Stimulated activated naive B cell treated with anti-CD40 and anti-IgM and Interleukin-4, amounts not matched to agents 10 μg/mL and 1 μg/mL and 100 μg/mL, for 72 hours (primary cell): ENCODE measurements around the gene TGFBR3L.
A peak's percentile ranks its signal among the peaks of the same experiment; 100 is the strongest.

Source experiments
- ATAC-seq, 2 donors: fragments of 150-1000 bp; cut with Tn5 transposase; replicated peaks; 2 replicates each; pipeline ENCODE4 v1.10.0; 2021; ENCODE audit warnings: moderate library complexity in 1 of 2
- DNase-seq: peaks from one replicate; pipeline ENCODE4 v3.0.0; 2021
- H3K27ac Mint-ChIP-seq: one replicate; pipeline ENCODE4 v1.8.0; 2022; ENCODE audit warnings: mild to moderate bottlenecking, mixed read lengths
- H3K27me3 Mint-ChIP-seq, 2 donors: one replicate each; pipeline ENCODE4 v1.8.0; 2022; ENCODE audit warnings: mixed read lengths in 2 of 2
- H3K36me3 Mint-ChIP-seq, 2 donors: one replicate each; pipeline ENCODE4 v1.8.0; 2022; ENCODE audit warnings: mixed read lengths in 2 of 2, mild to moderate bottlenecking in 1 of 2
- H3K4me1 Mint-ChIP-seq, 2 donors: one replicate each; pipeline ENCODE4 v1.8.0; 2022; ENCODE audit warnings: mixed read lengths in 2 of 2, mild to moderate bottlenecking in 1 of 2
- H3K4me3 Mint-ChIP-seq, 2 donors: one replicate each; pipeline ENCODE4 v1.8.0; 2022; ENCODE audit warnings: mild to moderate bottlenecking in 2 of 2, mixed read lengths in 2 of 2, moderate library complexity in 1 of 2
- H3K9me3 Mint-ChIP-seq, 2 donors: one replicate each; pipeline ENCODE4 v1.8.0; 2022; ENCODE audit warnings: mixed read lengths in 2 of 2, mild to moderate bottlenecking in 1 of 2

Gene TGFBR3L

DNA sequence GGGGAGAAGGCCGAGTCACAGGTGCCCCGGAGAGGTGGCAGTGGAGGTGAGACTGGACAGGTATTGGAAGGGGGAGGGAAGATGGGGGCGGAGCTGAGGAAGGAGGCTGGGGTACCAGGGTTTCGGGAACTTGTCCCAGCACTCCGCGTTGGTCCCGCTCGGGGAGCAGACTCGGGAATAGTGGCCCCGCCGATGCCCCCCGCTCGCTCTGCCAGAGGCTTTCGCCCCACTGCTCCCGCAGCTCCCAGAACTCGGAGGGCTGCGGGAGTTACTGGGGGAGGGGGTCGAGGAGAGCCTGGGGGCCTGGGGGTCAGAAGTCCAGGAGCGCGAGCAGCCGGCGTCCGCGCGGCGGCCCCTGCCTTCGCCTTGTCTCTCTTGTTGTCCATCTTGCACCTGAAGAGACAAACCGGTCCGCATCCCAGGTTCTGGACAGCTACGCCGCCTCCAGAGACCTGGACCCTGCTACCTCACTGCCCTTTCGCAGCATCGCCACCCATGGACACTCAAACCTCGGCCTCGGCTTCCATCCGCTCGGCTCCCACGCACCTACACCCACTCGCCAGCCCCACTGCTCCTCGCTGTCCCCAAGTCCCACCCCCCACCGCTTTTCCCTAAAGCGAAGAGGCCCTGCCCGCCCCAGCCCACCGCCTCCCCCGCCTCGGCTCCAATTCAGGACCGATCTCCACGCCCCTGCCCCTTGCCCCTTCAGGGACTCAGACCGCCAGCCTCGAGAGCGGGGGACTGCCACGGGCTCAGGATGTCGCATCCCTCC, 41.1 kb upstream of the TGFBR3L start:
- H3K27me3 Mint-ChIP-seq, result peaks cover 46 to 65% of the 10 kb centered on the region in 2 donors
- peaks cover 31 to 48% of the 10 kb centered on the region in 2 donors for H3K4me1 Mint-ChIP-seq
- H3K9me3 Mint-ChIP-seq, result peaks cover 5% of the 10 kb centered on the region in 2 donors
- peak overlapping the region; percentile 64 to 66 for H3K4me3 Mint-ChIP-seq
- no peaks in the 10 kb centered on the region for H3K36me3 Mint-ChIP-seq
- ATAC-seq (no peak), DNase-seq (no peak)
- no peak overlapping the region for H3K27ac Mint-ChIP-seq

DNA sequence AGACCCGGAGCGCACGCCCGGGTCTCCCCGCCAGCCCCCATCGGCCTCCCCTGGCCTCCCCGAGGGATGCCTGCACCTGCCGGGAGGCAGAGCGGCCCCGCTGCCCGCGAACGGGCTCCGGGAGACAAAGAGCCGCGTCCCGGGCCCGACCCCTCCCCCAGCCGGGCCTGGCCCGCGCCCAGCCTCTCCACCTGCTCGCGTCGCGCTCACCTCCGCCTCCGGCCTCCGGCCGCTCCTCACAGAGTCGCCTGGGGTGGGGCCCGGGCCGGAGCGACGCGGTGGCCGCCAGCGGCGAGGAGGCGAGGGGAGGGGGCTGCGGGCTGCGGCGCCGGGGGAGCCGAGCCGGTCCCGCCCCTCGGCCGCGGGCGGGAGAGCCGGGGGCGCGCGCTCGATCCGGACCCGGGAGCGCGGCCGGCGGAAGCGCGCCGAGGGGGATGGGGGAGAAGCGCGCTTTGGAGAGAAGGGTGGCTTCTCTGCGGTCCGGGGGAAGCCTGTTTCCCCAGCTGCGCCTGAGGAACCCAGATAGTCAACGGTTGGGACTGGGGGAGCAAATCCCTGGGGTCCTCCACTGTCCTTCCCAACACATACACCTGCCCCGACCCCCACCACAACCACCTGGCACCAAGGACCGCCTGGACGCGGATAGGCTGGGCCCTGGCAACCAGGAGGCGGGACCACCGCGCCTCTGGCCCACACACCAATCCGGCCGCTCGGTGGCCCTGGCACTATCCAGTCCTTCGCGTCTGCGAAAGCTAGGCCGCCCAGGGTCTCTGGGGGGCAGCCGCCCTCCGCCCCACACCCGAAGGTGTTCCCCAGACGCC, 40.3 kb upstream of the TGFBR3L start, which contains the start of gene PRR36:
TSS of gene PRR36 (minus strand) at position 315 of the 821 bp plus-strand sequence. CDS start 701 bp downstream, outside the sequence.
- no peak for ATAC-seq
- Mint-ChIP-seq H3K9me3 (peaks cover 5% of the 10 kb centered on the region in 2 donors), H3K27ac (peak within 1 kb of the TSS; percentile 20), H3K4me1 (peaks cover 26 to 40% of the 10 kb centered on the region in 2 donors), H3K27me3 (peaks cover 46 to 67% of the 10 kb centered on the region in 2 donors), H3K4me3 (peak within 1 kb of the TSS; percentile 70 to 77), H3K36me3 (no peaks in the 10 kb centered on the region)
- DNase-seq, result no peak

GRCh38 chr19:7874897-7875273, 39.7 kb upstream of the TGFBR3L start:
- Mint-ChIP-seq H3K27me3 (peaks cover 50 to 67% of the 10 kb centered on the region in 2 donors), H3K27ac (no peak overlapping the region), H3K36me3 (no peaks in the 10 kb centered on the region), H3K4me1 (peaks cover 24 to 36% of the 10 kb centered on the region in 2 donors), H3K4me3 (peak overlapping the region; percentile 70 to 77), H3K9me3 (peaks cover 5% of the 10 kb centered on the region in 2 donors)
- DNase-seq (no peak), ATAC-seq (no peak)

DNA sequence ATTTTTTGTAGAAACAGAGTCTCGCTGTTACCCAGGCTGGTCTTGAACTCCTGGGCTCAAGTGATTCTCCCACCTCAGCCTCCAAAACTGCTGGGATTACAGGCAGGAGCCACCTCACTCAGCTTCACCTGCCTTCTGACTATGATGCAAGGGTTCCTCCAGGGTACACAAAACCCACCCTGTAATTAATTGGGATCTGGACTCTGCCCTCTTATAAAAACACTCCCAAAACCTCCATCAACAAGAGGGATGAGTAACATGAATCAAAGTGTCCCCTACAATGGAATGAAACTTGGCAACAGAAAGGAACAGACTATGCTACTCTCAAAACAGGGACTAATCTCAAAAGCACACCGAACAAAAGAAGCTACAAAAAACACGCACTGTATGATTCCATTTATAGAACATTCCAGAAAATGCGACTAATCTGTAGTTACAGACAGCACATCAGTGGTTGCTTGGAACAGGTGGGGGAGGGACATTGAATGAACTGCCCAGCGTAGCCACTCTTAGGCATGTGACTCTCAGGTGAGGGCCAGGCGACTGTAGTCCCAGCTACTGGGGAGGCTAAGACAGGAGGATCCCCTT, 37.3 kb upstream of the TGFBR3L start:
- Mint-ChIP-seq H3K4me3 (no peak overlapping the region), H3K27me3 (peaks cover 38 to 47% of the 10 kb centered on the region in 2 donors), H3K27ac (no peak overlapping the region), H3K36me3 (no peaks in the 10 kb centered on the region), H3K4me1 (peaks cover 7 to 15% of the 10 kb centered on the region in 2 donors), H3K9me3 (peaks cover 0 to 3% of the 10 kb centered on the region in 2 donors)
- DNase-seq, result no peak
- no peak for ATAC-seq

DNA sequence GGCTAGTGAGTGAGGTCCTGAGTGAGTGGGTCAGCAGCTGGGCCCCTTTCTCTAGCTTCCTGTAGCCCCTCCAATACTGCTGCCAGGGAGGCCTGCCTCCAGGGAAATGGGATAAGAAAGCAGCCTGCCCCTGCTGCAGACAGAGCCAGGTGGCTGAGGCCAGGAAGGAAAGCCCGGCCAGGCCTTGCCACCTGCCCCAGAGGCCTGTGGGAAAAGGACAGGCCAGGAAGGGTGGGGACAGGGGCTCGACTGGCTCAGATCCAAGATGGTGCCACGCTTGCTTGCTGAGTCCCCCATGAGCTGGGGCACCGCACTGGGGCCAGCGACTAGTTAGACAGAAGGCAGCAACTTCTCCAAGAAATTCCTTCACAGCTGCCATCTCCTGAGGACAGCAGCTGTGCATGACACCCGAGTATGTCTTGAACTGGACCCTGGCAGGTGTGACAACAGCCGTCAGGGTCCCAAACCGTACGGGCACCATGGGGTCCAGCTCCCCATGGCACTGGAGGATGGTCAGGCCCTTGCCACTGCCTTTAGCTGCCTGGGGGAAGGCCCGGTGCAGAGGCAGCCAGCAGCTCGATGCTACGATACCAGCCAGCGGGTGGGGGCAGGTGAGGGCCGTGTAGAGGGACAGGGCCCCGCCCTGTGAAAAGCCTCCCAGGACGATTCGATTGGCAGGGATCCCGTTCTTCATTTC, 35.4 kb upstream of the TGFBR3L start:
- Mint-ChIP-seq H3K4me3 (no peak overlapping the region), H3K36me3 (peaks cover 0 to 1% of the 10 kb centered on the region in 2 donors), H3K27me3 (peaks cover 32 to 38% of the 10 kb centered on the region in 2 donors), H3K9me3 (peaks cover 0 to 4% of the 10 kb centered on the region in 2 donors), H3K4me1 (peaks cover 3 to 5% of the 10 kb centered on the region in 2 donors), H3K27ac (no peak overlapping the region)
- no peak for ATAC-seq
- DNase-seq, result no peak

GRCh38 chr19:7879836-7880235, 34.8 kb upstream of the TGFBR3L start:
- no peak overlapping the region for H3K27ac Mint-ChIP-seq
- DNase-seq (no peak), ATAC-seq (no peak)
- H3K36me3 Mint-ChIP-seq, result peaks cover 0 to 1% of the 10 kb centered on the region in 2 donors
- no peak overlapping the region for H3K4me3 Mint-ChIP-seq
- H3K9me3 Mint-ChIP-seq, result peaks cover 0 to 4% of the 10 kb centered on the region in 2 donors
- peaks cover 0 to 2% of the 10 kb centered on the region in 2 donors for H3K4me1 Mint-ChIP-seq
- peaks cover 28 to 35% of the 10 kb centered on the region in 2 donors for H3K27me3 Mint-ChIP-seq

- no peak for ATAC-seq
- H3K4me1 Mint-ChIP-seq, result peaks cover 0 to 2% of the 10 kb centered on the region in 2 donors
- no peak overlapping the region for H3K27ac Mint-ChIP-seq
These were observed 32.7 kb upstream of the TGFBR3L start for GRCh38 chr19:7881910-7882309.

GRCh38 chr19:7883105-7883504, 31.5 kb upstream of the TGFBR3L start:
- peaks cover 0 to 4% of the 10 kb centered on the region in 2 donors for H3K9me3 Mint-ChIP-seq
- no peak for ATAC-seq
- DNase-seq, result no peak
- H3K27ac Mint-ChIP-seq, result no peak overlapping the region
- H3K4me3 Mint-ChIP-seq, result no peak overlapping the region
- H3K27me3 Mint-ChIP-seq, result peaks cover 20 to 23% of the 10 kb centered on the region in 2 donors
- H3K4me1 Mint-ChIP-seq, result peaks cover 0 to 2% of the 10 kb centered on the region in 2 donors
- H3K36me3 Mint-ChIP-seq, result peaks cover 0 to 1% of the 10 kb centered on the region in 2 donors

More at GRCh38 chr19:7881910-7882309, 32.7 kb upstream of the TGFBR3L start:
- Mint-ChIP-seq H3K27me3 (peaks cover 13 to 18% of the 10 kb centered on the region in 2 donors), H3K36me3 (peaks cover 0 to 1% of the 10 kb centered on the region in 2 donors), H3K9me3 (peaks cover 0 to 4% of the 10 kb centered on the region in 2 donors), H3K4me3 (no peak overlapping the region)
- no peak for DNase-seq

GRCh38 chr19:7883796-7884570, 30.6 kb upstream of the TGFBR3L start:
- DNase-seq (no peak), ATAC-seq (no peak)
- H3K36me3 Mint-ChIP-seq, result peaks cover 0 to 1% of the 10 kb centered on the region in 2 donors
- no peak overlapping the region for H3K27ac Mint-ChIP-seq
- no peak overlapping the region for H3K4me3 Mint-ChIP-seq
- peaks cover 0 to 4% of the 10 kb centered on the region in 2 donors for H3K9me3 Mint-ChIP-seq
- H3K4me1 Mint-ChIP-seq, result peaks cover 0 to 2% of the 10 kb centered on the region in 2 donors
- peaks cover 21 to 24% of the 10 kb centered on the region in 2 donors for H3K27me3 Mint-ChIP-seq

GRCh38 chr19:7885818-7886217, 28.8 kb upstream of the TGFBR3L start:
- peaks cover 0 to 4% of the 10 kb centered on the region in 2 donors for H3K9me3 Mint-ChIP-seq
- H3K36me3 Mint-ChIP-seq, result peaks cover 0 to 1% of the 10 kb centered on the region in 2 donors
- peaks cover 24 to 30% of the 10 kb centered on the region in 2 donors for H3K27me3 Mint-ChIP-seq
- peaks cover 0 to 2% of the 10 kb centered on the region in 2 donors for H3K4me1 Mint-ChIP-seq
- no peak overlapping the region for H3K27ac Mint-ChIP-seq
- ATAC-seq, result no peak
- no peak for DNase-seq
- H3K4me3 Mint-ChIP-seq, result no peak overlapping the region

DNA sequence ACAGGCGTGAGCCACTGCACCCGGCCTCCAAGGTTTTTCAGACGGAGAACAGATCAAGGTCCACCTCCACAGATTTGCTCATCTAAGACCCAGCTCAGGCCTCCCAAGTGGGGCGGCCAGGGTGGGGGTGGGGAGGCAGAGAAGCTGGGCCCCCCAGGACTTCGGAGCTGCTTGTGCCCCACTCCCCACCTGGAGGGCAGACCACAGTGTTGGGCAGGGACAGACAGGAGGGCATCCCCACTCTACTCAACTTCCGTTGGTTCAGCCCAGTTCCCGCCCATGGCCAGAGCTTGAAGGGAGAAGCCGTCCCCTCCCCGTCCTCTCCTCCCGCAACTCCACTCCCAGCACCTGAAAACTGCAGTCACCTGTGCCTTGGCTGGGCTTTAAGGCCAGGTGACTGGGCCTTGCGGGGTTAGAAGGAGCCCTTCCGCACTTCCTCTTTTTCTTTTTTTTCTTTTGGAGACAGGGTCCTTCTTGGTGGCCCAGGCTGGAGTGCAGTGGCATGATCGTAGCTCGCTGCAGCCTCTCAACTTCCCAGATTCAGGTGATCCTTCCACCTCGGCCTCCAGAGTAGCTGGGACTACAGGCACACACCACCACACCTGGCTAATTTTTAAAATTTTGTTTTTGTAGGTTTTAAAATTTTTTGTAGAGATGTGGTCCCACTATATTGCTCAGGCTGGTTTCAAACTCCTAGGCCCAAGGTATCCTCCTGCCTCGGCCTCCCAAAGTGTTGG, 27.1 kb upstream of the TGFBR3L start:
- Mint-ChIP-seq H3K27ac (no peak overlapping the region), H3K4me1 (peaks cover 0 to 3% of the 10 kb centered on the region in 2 donors), H3K4me3 (no peak overlapping the region), H3K36me3 (peaks cover 0 to 1% of the 10 kb centered on the region in 2 donors), H3K9me3 (peaks cover 0 to 2% of the 10 kb centered on the region in 2 donors), H3K27me3 (peaks cover 24 to 37% of the 10 kb centered on the region in 2 donors)
- DNase-seq, result no peak
- no peak for ATAC-seq

- ATAC-seq (peak; percentile 64 to 77), DNase-seq (no peak)
- H3K4me3 Mint-ChIP-seq, result no peak within 1 kb of the TSS
- H3K36me3 Mint-ChIP-seq, result peaks cover 0 to 1% of the 10 kb centered on the region in 2 donors
- H3K27ac Mint-ChIP-seq, result no peak within 1 kb of the TSS
- peaks cover 0 to 2% of the 10 kb centered on the region in 2 donors for H3K9me3 Mint-ChIP-seq
- H3K4me1 Mint-ChIP-seq, result peaks cover 0 to 3% of the 10 kb centered on the region in 2 donors
- peaks cover 24 to 37% of the 10 kb centered on the region in 2 donors for H3K27me3 Mint-ChIP-seq
These were observed 26.3 kb upstream of the TGFBR3L start, which contains the start of gene LRRC8E for GRCh38 chr19:7888145-7888825. Gene LRRC8E (plus strand): TSS chr19:7888510. CDS start chr19:7895604, 7,094 bp downstream.
